Activated naive CD4-positive, alpha-beta T cell treated with anti-CD3 and anti-CD28 coated beads, Interleukin-2, amount 50 U/mL, for 72 hours (primary cell): ENCODE measurements around the gene CDRT15L2. TPM values are rescaled to one million over a fixed set of nuclear protein-coding genes. Genes with fewer than 3 reads are reported as not detected.
A peak's percentile ranks its signal among the peaks of the same experiment; 100 is the strongest.
"Not testable (repeated sequence)": the region's sequence is repeated elsewhere in the genome, so short reads cannot be mapped to it uniquely, and the experiment has no call there.

Experiments used
- ATAC-seq, 2 donors: fragments of 150-1000 bp; cut with Tn5 transposase; 2 replicates each; pipeline ENCODE4 v1.10.0; 2021; ENCODE audit warnings: mild to moderate bottlenecking in 2 of 2, moderate library complexity in 2 of 2
- DNase-seq, 2 donors: peaks; one replicate each; pipeline ENCODE4 v3.0.0; 2021 to 2022; ENCODE audit warnings: low spot score in 2 of 2
- H3K27ac Mint-ChIP-seq, 2 donors: one replicate each; pipeline ENCODE4 v1.8.0; 2022; ENCODE audit warnings: mild to moderate bottlenecking in 2 of 2, mixed read lengths in 2 of 2
- H3K36me3 Mint-ChIP-seq, 2 donors: one replicate each; pipeline ENCODE4 v1.8.0; 2022; ENCODE audit warnings: mixed read lengths in 2 of 2
- H3K9me3 Mint-ChIP-seq, 2 donors: one replicate each; pipeline ENCODE4 v1.8.0; 2022; ENCODE audit warnings: mixed read lengths in 2 of 2
- total RNA-seq, 2 donors: library from RNA; stranded (reverse); gene quantifications; one replicate each; pipeline ENCODE4 v1.2.3, GENCODE V29; 2022

Gene CDRT15L2
- total RNA-seq, 2 donors from 2014 or later = not detected

GRCh38 chr17:20565711-20566110 is 13.8 kb upstream of the CDRT15L2 start:
- H3K27ac Mint-ChIP-seq = no peak overlapping the region
- DNase-seq (no peak), ATAC-seq (no peak)
- H3K36me3 Mint-ChIP-seq = no peaks in the 10 kb centered on the region
- H3K9me3 Mint-ChIP-seq = no peaks in the 10 kb centered on the region

DNA sequence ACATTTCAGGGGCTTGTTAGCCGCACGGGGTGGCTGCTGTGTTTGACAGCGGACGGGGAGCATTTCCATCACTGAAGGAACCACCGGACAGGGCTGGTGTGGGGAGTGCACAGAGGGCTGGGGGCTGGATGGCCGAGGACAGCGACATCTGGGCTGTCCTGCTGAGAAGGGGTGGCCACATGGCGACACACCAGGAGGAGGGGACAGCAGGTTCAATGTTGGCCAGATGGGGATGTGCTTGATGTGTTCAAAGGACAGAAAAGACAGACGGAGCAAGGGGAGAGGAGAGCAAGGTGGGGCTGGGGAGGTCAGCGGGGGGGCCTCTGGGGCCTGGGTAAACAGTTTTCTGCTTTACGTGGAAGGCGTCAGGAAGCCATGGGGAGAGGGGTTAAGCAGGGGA is 12.8 kb upstream of the CDRT15L2 start:
- DNase-seq, H3K36me3 Mint-ChIP-seq, H3K9me3 Mint-ChIP-seq, ATAC-seq, H3K27ac Mint-ChIP-seq: not testable (repeated sequence)

DNA sequence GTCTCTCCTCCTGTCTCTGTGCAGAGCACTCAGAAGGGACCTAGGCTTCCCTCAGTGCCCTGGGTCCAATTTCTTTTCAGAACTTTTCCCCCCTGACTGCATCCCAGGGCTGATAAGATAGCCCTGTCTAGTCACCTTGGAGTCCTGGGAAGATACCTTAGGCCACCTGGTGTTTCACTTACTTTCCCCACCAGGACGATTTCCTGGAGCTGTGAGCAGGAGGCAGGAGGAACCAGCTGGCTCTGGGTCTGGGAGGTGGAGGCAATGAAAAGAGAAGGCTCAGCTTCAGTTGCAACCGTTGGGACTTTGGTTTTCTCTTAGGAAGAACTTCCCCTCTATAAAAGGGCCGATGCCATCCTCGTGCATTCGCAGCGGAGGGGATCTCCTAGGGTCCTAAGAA is 12.1 kb upstream of the CDRT15L2 start:
- not testable (repeated sequence) for H3K9me3 Mint-ChIP-seq, H3K36me3 Mint-ChIP-seq, H3K27ac Mint-ChIP-seq, ATAC-seq, DNase-seq

DNA sequence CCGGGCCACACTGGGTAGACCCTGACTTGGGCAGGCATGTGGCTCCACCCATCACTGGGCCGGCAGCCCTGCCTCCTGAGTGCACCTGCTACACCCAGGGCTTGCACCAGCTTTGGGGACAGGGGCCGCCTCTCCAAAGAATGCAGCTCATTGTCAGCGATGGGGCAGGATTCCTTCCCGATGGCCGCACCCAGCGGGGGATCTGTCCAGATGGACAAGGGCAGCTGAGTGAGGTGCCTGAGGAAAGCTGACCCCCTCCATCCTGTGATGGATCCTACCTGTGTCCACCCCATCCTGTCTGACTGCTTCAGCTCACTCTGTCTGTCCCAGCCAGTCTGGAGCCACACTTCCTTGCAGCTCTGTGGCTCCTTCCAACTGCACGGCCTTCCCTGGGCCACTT is 10.9 kb upstream of the CDRT15L2 start:
- H3K9me3 Mint-ChIP-seq, ATAC-seq, H3K36me3 Mint-ChIP-seq, H3K27ac Mint-ChIP-seq: not testable (repeated sequence)
- peak in 1 of 2 donors; percentile 48 for DNase-seq

GRCh38 chr17:20571653-20572052 is 7.9 kb upstream of the CDRT15L2 start:
- ATAC-seq, H3K36me3 Mint-ChIP-seq, H3K9me3 Mint-ChIP-seq, H3K27ac Mint-ChIP-seq, DNase-seq: not testable (repeated sequence)

DNA sequence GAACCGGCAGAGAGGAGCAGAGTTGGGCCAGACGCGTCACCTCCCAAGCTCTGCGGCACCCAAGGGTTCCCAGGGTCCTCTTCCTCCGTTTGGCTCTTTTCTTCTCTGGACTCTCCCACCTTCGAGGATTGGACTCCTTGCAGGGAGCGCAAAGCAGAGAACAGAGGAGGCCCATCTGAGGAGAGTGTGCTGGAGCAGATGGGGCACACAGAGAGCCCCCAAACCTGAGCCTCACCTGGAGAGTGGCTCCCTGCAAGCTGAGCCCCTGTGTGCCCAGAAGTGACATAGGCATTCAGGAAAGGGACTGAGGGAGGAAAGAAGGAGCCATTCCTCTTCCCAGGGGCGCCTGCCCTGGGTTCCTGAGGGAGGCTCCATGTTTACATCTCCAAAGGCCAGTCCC is 6.3 kb upstream of the CDRT15L2 start:
- not testable (repeated sequence) for H3K9me3 Mint-ChIP-seq, H3K36me3 Mint-ChIP-seq, ATAC-seq, DNase-seq, H3K27ac Mint-ChIP-seq

- DNase-seq, H3K27ac Mint-ChIP-seq, ATAC-seq, H3K36me3 Mint-ChIP-seq, H3K9me3 Mint-ChIP-seq: not testable (repeated sequence)
Measured at GRCh38 chr17:20575071-20575470, 4.5 kb upstream of the CDRT15L2 start.

GRCh38 chr17:20583891-20584577 is 4.5 kb downstream of the CDRT15L2 start:
- H3K27ac Mint-ChIP-seq, H3K9me3 Mint-ChIP-seq, H3K36me3 Mint-ChIP-seq, DNase-seq: not testable (repeated sequence)
- peak in 1 of 2 donors; percentile 41 for ATAC-seq

DNA sequence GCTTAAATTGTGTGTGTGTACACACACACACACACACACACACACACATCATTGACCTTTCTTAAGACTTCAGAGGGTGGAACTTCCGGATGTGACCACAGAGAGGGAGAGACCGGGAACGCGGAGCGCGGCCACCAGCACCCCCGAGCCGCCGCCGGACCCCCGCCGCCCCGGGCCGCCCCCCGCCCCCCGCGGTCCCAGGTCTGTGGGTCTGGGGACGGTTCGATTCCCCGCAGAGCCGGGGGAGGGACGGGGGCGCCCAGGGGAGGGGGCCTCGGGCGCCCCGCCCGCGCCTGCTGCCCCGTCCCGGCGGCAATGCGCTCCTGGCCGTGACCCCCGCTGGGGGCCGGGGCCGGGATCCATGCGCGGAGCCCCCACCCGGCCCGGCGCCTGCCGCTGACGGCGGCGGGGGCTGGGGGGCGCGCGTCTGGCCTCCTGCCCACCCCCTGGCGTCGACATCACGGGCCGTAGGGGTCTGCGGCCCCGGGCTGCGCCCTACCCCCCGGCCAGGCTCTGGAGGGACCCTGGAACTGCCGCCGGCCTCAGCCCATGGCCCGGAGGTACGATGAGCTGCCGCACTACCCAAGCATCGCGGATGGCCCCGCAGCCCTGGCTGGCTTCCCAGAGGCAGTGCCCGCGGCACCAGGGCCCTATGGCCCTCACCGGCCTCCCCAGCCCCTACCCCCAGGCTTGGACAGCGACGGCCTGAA is 9.4 kb downstream of the CDRT15L2 start:
- ATAC-seq, H3K36me3 Mint-ChIP-seq, DNase-seq, H3K9me3 Mint-ChIP-seq, H3K27ac Mint-ChIP-seq: not testable (repeated sequence)

- not testable (repeated sequence) for H3K27ac Mint-ChIP-seq, ATAC-seq, DNase-seq, H3K36me3 Mint-ChIP-seq, H3K9me3 Mint-ChIP-seq
Measured at GRCh38 chr17:20589454-20589810, 9.9 kb downstream of the CDRT15L2 start.

GRCh38 chr17:20591040-20591439 is 11.5 kb downstream of the CDRT15L2 start:
- not testable (repeated sequence) for H3K27ac Mint-ChIP-seq, H3K36me3 Mint-ChIP-seq, ATAC-seq, H3K9me3 Mint-ChIP-seq, DNase-seq

GRCh38 chr17:20605568-20605967 is 26.0 kb downstream of the CDRT15L2 start:
- not testable (repeated sequence) for H3K27ac Mint-ChIP-seq, H3K9me3 Mint-ChIP-seq, ATAC-seq, H3K36me3 Mint-ChIP-seq, DNase-seq

DNA sequence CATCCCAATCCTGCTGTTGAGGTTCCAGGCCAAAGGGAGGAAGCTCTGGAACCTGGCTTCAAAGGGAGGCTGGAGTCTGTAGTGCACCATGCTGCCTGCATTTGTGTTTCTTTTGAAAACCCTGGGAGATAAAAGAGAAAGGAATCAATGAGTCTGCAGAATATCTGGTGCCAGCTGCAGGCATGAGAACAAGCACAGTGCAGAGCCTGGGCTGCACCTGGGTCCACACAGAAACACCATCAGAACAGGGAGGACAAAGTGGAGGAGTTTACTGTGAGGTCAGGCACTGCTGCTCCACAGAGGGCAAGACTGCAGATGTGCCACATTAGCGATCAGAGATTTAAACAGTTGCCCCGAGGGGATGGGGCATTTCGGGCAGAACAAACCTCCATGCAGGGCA is 30.0 kb downstream of the CDRT15L2 start:
- not testable (repeated sequence) for H3K36me3 Mint-ChIP-seq, H3K27ac Mint-ChIP-seq, DNase-seq, ATAC-seq, H3K9me3 Mint-ChIP-seq

GRCh38 chr17:20611309-20611708 is 31.8 kb downstream of the CDRT15L2 start:
- DNase-seq = no peak

GRCh38 chr17:20612635-20613034 is 33.1 kb downstream of the CDRT15L2 start:
- no peak for ATAC-seq
- H3K27ac Mint-ChIP-seq = no peak overlapping the region
- no peaks in the 10 kb centered on the region for H3K9me3 Mint-ChIP-seq

More at GRCh38 chr17:20611309-20611708, 31.8 kb downstream of the CDRT15L2 start:
- Mint-ChIP-seq H3K9me3 (no peaks in the 10 kb centered on the region), H3K27ac (no peak overlapping the region), H3K36me3 (no peaks in the 10 kb centered on the region)
- no peak for ATAC-seq

GRCh38 chr17:20613248-20613647 is 33.7 kb downstream of the CDRT15L2 start:
- no peaks in the 10 kb centered on the region for H3K9me3 Mint-ChIP-seq
- H3K36me3 Mint-ChIP-seq = no peaks in the 10 kb centered on the region
- no peak for DNase-seq
- no peak overlapping the region for H3K27ac Mint-ChIP-seq
- ATAC-seq = no peak

More at GRCh38 chr17:20612635-20613034, 33.1 kb downstream of the CDRT15L2 start:
- H3K36me3 Mint-ChIP-seq = no peaks in the 10 kb centered on the region
- DNase-seq = no peak

DNA sequence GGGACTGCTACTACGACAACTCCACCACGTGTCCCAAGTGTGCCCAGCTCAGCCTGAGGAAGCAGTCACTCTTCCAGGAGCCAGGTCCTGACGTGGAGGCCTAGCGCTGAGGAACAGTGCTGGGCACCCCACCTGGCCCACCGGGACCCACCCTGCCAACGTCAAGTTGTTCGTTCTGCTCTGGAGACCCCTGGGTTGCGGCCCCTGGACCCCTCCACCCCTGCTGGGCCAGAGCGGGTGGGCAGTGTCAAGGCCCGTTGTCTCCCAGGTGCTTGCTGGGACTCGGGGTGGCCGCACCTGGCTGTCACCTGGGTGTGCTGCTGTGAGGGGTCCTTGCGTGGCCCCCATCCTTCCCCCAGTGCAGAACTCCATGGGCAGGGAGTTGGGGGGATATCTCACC is 34.4 kb downstream of the CDRT15L2 start:
- no peak for ATAC-seq
- no peak for DNase-seq
- H3K36me3 Mint-ChIP-seq = no peaks in the 10 kb centered on the region
- H3K9me3 Mint-ChIP-seq = no peaks in the 10 kb centered on the region
- H3K27ac Mint-ChIP-seq = no peak overlapping the region

GRCh38 chr17:20615461-20615860 is 35.9 kb downstream of the CDRT15L2 start:
- ATAC-seq, DNase-seq, H3K36me3 Mint-ChIP-seq, H3K9me3 Mint-ChIP-seq, H3K27ac Mint-ChIP-seq: not testable (repeated sequence)
